ENCODE results near the gene CASD1. TPM values are rescaled to one million over a fixed set of nuclear protein-coding genes. Genes with fewer than 3 reads are reported as not detected.

Gene CASD1
- polyA plus RNA-seq, 1 donor from 2014 or later = 187 TPM

- TF ChIP-seq RAD21 (conservative IDR thresholded peaks at IDR 0.05) (no peak), POLR2AphosphoS5 (IDR thresholded peaks at IDR 0.05) (no peak), EZH2 (IDR thresholded peaks at IDR 0.05; ENCODE audit: borderline replicate concordance, insufficient read depth, low read length, poor library complexity, severe bottlenecking) (no peak), SMC3 (conservative IDR thresholded peaks at IDR 0.05; ENCODE audit: poor library complexity) (no peak), MXI1 (conservative IDR thresholded peaks at IDR 0.05; ENCODE audit: poor library complexity, severe bottlenecking) (no peak), CTCF (IDR thresholded peaks at IDR 0.05; ENCODE audit: poor library complexity, severe bottlenecking) (no peak), TAF1 (IDR thresholded peaks at IDR 0.05; ENCODE audit: low read depth) (no peak), EP300 (conservative IDR thresholded peaks at IDR 0.05; ENCODE audit: poor library complexity, severe bottlenecking) (no peak)
- TF ChIP-seq, protein P1, sequence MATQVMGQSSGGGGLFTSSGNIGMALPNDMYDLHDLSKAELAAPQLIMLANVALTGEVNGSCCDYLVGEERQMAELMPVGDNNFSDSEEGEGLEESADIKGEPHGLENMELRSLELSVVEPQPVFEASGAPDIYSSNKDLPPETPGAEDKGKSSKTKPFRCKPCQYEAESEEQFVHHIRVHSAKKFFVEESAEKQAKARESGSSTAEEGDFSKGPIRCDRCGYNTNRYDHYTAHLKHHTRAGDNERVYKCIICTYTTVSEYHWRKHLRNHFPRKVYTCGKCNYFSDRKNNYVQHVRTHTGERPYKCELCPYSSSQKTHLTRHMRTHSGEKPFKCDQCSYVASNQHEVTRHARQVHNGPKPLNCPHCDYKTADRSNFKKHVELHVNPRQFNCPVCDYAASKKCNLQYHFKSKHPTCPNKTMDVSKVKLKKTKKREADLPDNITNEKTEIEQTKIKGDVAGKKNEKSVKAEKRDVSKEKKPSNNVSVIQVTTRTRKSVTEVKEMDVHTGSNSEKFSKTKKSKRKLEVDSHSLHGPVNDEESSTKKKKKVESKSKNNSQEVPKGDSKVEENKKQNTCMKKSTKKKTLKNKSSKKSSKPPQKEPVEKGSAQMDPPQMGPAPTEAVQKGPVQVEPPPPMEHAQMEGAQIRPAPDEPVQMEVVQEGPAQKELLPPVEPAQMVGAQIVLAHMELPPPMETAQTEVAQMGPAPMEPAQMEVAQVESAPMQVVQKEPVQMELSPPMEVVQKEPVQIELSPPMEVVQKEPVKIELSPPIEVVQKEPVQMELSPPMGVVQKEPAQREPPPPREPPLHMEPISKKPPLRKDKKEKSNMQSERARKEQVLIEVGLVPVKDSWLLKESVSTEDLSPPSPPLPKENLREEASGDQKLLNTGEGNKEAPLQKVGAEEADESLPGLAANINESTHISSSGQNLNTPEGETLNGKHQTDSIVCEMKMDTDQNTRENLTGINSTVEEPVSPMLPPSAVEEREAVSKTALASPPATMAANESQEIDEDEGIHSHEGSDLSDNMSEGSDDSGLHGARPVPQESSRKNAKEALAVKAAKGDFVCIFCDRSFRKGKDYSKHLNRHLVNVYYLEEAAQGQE (IDR thresholded peaks at IDR 0.05; ENCODE audit: borderline replicate concordance) = no peak
- H3K36me3 ChIP-seq (ENCODE audit: insufficient read depth, low read length) = peaks cover 3% of the 10 kb centered on the region
- no peaks in the 10 kb centered on the region for H3K9me3 ChIP-seq (ENCODE audit: low read length)
- peaks cover 3% of the 10 kb centered on the region for H3F3A ChIP-seq (ENCODE audit: insufficient read depth, low read length, poor library complexity, severe bottlenecking)
- no peaks in the 10 kb centered on the region for H4K20me1 ChIP-seq (ENCODE audit: insufficient read depth)
- H3K4me3 ChIP-seq (ENCODE audit: low read length) = no peak overlapping the region
- no peak overlapping the region for H3K27ac ChIP-seq (ENCODE audit: low read length)
- H3K79me2 ChIP-seq (replicated peaks; ENCODE audit: insufficient read depth, low read length) = no peaks in the 10 kb centered on the region
- H3K9me2 ChIP-seq (ENCODE audit: insufficient read depth, low read length) = no peaks in the 10 kb centered on the region
- no peaks in the 10 kb centered on the region for H3K27me3 ChIP-seq (ENCODE audit: insufficient read depth, low read depth, low read length)
- H3K9ac ChIP-seq (ENCODE audit: low read length) = no peak overlapping the region
- no peak overlapping the region for H2AFZ ChIP-seq (ENCODE audit: low read depth, low read length)
- no peak overlapping the region for H3K4me2 ChIP-seq (ENCODE audit: low read length)
Measured at GRCh38 chr7:94559972-94560371, 50.4 kb downstream of the CASD1 start.

GRCh38 chr7:94561841-94562514, 52.4 kb downstream of the CASD1 start:
- Histone ChIP-seq H3K79me2 (replicated peaks; ENCODE audit: insufficient read depth, low read length) (no peaks in the 10 kb centered on the region), H4K20me1 (ENCODE audit: insufficient read depth) (no peaks in the 10 kb centered on the region), H3K4me2 (ENCODE audit: low read length) (no peak overlapping the region), H3F3A (ENCODE audit: insufficient read depth, low read length, poor library complexity, severe bottlenecking) (peaks cover 3% of the 10 kb centered on the region), H3K27ac (ENCODE audit: low read length) (no peak overlapping the region), H3K9ac (ENCODE audit: low read length) (no peak overlapping the region), H3K4me3 (ENCODE audit: low read length) (no peak overlapping the region), H3K27me3 (ENCODE audit: insufficient read depth, low read depth, low read length) (no peaks in the 10 kb centered on the region), H3K36me3 (ENCODE audit: insufficient read depth, low read length) (no peaks in the 10 kb centered on the region), H3K9me3 (ENCODE audit: low read length) (no peaks in the 10 kb centered on the region), H2AFZ (ENCODE audit: low read depth, low read length) (no peak overlapping the region), H3K9me2 (ENCODE audit: insufficient read depth, low read length) (no peaks in the 10 kb centered on the region)
- TF ChIP-seq EZH2 (IDR thresholded peaks at IDR 0.05; ENCODE audit: borderline replicate concordance, insufficient read depth, low read length, poor library complexity, severe bottlenecking) (no peak), RAD21 (conservative IDR thresholded peaks at IDR 0.05) (no peak), SMC3 (conservative IDR thresholded peaks at IDR 0.05; ENCODE audit: poor library complexity) (no peak), CTCF (IDR thresholded peaks at IDR 0.05; ENCODE audit: poor library complexity, severe bottlenecking) (no peak), EP300 (conservative IDR thresholded peaks at IDR 0.05; ENCODE audit: poor library complexity, severe bottlenecking) (no peak), TAF1 (IDR thresholded peaks at IDR 0.05; ENCODE audit: low read depth) (no peak), POLR2AphosphoS5 (IDR thresholded peaks at IDR 0.05) (no peak), MXI1 (conservative IDR thresholded peaks at IDR 0.05; ENCODE audit: poor library complexity, severe bottlenecking) (no peak)
- TF ChIP-seq, protein P1 (IDR thresholded peaks at IDR 0.05; ENCODE audit: borderline replicate concordance) = no peak

All from neural cell (in vitro differentiated cells).